ENCODE results near the gene CCDC39. TPM values are rescaled to one million over a fixed set of nuclear protein-coding genes. Genes with fewer than 3 reads are reported as not detected.

CCDC39 gene
- total RNA-seq, 1 donor from 2014 or later, result 0.24 TPM

DNA sequence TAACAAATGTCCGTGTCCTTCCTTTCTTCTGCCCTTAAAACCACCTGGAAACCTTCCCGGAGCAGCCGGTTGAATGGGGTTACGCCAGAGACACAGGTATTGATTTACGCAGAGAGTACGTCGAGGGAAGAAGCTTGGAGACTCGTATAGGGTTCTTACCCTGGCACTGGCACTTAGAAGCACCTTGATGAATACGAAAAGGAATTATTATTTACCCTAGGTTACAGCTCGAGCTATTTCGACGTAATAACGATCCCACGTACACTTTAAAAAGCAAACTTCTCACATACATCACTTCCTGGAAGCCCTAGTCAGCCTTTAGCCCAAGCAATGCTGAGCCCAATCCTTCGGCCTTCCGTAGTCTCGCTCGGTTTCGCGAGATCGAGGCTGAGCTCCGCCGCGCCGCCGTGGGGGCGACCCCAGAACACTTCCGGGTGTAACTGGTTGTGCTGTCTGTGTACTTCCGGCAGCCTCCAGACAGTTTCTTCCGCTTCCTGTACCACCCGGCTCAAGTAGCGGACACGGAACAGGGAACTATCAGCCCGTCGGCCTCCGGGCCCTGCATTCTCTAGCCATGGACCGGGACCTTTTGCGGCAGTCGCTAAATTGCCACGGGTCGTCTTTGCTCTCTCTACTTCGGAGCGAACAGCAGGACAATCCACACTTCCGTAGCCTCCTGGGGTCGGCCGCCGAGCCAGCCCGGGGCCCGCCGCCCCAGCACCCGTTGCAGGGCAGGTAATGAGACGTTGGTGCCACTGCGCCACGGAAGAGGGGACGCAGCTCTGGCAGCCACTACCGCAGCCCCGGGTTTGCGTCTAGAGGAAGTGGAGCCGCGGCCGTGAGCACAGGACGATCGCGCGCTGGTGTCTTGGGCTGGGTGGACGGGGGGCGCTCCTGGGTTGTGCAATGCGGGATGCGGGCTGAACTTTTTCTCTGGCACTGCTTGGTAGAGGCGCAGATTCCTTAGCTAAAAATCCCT is 77.3 kb downstream of the CCDC39 start, which contains the start of gene TTC14:
TSS of gene TTC14 (plus strand) at position 476 of the 979 bp plus-strand sequence. CDS start at position 575, 99 bp downstream.
- H2AFZ ChIP-seq (replicated peaks), result peak within 1 kb of the TSS; percentile 94
- H3K27me3 Mint-ChIP-seq (ENCODE audit: insufficient read depth, low read depth), result no peaks in the 10 kb centered on the region

DNA sequence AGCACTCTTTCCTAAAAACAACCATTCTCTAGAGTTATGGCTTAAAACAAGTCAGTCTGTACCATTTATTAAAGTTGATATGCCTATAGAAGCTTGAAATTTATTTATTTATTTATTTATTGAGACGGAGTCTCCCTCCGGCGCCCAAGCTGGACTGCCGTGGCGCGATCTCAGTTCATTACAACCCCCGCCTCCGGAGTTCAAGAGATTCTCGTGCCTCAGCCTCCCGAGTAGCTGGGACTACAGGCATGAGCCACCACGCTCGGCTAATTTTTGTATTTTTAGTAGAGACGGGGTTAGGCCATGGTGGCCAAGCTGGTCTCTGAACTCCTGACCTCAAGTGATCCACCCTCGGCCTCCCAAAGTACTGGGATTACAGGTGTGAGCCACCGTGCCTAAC is 78.8 kb downstream of the CCDC39 start:
- Histone ChIP-seq H3K9ac (no peak overlapping the region), H2AFZ (replicated peaks) (no peak overlapping the region), H3K27ac (no peak overlapping the region), H3K79me2 (ENCODE audit: low read depth) (peaks cover 26% of the 10 kb centered on the region), H3K4me1 (peaks cover 9% of the 10 kb centered on the region), H4K20me1 (ENCODE audit: low read depth) (peaks cover 3% of the 10 kb centered on the region), H3K4me2 (no peak overlapping the region), H3K27me3 (peaks cover 38% of the 10 kb centered on the region), H3K9me3 (ENCODE audit: low read depth) (no peaks in the 10 kb centered on the region), H3K4me3 (no peak overlapping the region), H3K36me3 (peaks cover 24% of the 10 kb centered on the region), H3F3A (ENCODE audit: low read depth) (peaks cover 15% of the 10 kb centered on the region)
- no peak for TF ChIP-seq EZH2phosphoT487 (IDR thresholded peaks at IDR 0.05)
- TF ChIP-seq, protein P1, sequence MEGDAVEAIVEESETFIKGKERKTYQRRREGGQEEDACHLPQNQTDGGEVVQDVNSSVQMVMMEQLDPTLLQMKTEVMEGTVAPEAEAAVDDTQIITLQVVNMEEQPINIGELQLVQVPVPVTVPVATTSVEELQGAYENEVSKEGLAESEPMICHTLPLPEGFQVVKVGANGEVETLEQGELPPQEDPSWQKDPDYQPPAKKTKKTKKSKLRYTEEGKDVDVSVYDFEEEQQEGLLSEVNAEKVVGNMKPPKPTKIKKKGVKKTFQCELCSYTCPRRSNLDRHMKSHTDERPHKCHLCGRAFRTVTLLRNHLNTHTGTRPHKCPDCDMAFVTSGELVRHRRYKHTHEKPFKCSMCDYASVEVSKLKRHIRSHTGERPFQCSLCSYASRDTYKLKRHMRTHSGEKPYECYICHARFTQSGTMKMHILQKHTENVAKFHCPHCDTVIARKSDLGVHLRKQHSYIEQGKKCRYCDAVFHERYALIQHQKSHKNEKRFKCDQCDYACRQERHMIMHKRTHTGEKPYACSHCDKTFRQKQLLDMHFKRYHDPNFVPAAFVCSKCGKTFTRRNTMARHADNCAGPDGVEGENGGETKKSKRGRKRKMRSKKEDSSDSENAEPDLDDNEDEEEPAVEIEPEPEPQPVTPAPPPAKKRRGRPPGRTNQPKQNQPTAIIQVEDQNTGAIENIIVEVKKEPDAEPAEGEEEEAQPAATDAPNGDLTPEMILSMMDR (IDR thresholded peaks at IDR 0.05), result no peak
- no peak for TF ChIP-seq EZH2 (IDR thresholded peaks at IDR 0.05)
- Mint-ChIP-seq H3K27ac (no peak overlapping the region), H3K9me3 (no peaks in the 10 kb centered on the region), H3K4me3 (peak overlapping the region; percentile 98), H3K27me3 (ENCODE audit: insufficient read depth, low read depth) (no peaks in the 10 kb centered on the region), H3K36me3 (peaks cover 5% of the 10 kb centered on the region), H3K4me1 (peaks cover 9% of the 10 kb centered on the region)
- no peak for DNase-seq (ENCODE audit: low spot score)

More for the DNA sequence above, 77.3 kb downstream of the CCDC39 start, which contains the start of gene TTC14:
- peak within 1 kb of the TSS; percentile 98 for H3K4me3 Mint-ChIP-seq
- no peaks in the 10 kb centered on the region for H3K9me3 Mint-ChIP-seq
- H3K36me3 ChIP-seq, result peaks cover 37% of the 10 kb centered on the region
- H4K20me1 ChIP-seq (ENCODE audit: low read depth), result peaks cover 3% of the 10 kb centered on the region
- peaks cover 15% of the 10 kb centered on the region for H3F3A ChIP-seq (ENCODE audit: low read depth)
- TF ChIP-seq EZH2phosphoT487 (IDR thresholded peaks at IDR 0.05) (no peak), EZH2 (IDR thresholded peaks at IDR 0.05) (peak; percentile 53)
- TF ChIP-seq, protein P1 (IDR thresholded peaks at IDR 0.05), result peak; percentile 29
- H3K27ac ChIP-seq, result peak within 1 kb of the TSS; percentile 84
- DNase-seq (ENCODE audit: low spot score), result peak; percentile 86
- peak within 1 kb of the TSS; percentile 92 for H3K27ac Mint-ChIP-seq
- peaks cover 9% of the 10 kb centered on the region for H3K4me1 Mint-ChIP-seq
- H3K9me3 ChIP-seq (ENCODE audit: low read depth), result no peaks in the 10 kb centered on the region
- H3K27me3 ChIP-seq, result peaks cover 38% of the 10 kb centered on the region
- peaks cover 26% of the 10 kb centered on the region for H3K79me2 ChIP-seq (ENCODE audit: low read depth)
- H3K36me3 Mint-ChIP-seq, result peaks cover 9% of the 10 kb centered on the region
- H3K4me3 ChIP-seq, result peak within 1 kb of the TSS; percentile 93
- H3K9ac ChIP-seq, result peak within 1 kb of the TSS; percentile 71
- peaks cover 9% of the 10 kb centered on the region for H3K4me1 ChIP-seq
- H3K4me2 ChIP-seq, result peak within 1 kb of the TSS; percentile 83

DNA sequence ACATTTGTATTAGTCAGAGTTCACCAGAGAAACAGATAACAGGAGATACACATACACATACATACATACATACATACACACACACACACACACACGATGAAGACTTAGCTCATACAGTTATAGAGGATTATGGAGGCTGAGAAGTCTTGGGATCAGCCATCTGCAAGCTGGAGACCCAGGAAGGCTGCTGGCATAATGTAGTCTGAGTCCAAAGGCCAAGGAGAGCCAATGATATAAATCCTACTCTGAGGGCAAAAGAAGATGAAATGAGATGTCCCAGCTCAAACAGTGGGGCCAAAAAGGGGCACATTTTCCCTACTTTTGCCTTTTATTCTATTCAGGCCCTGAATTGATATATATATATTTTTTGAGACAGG is 83.7 kb downstream of the CCDC39 start:
- H3F3A ChIP-seq (ENCODE audit: low read depth), result no peaks in the 10 kb centered on the region
- no peaks in the 10 kb centered on the region for H3K36me3 Mint-ChIP-seq
- no peak for TF ChIP-seq EZH2phosphoT487 (IDR thresholded peaks at IDR 0.05)
- TF ChIP-seq EZH2 (IDR thresholded peaks at IDR 0.05), result no peak
- TF ChIP-seq, protein P1 (IDR thresholded peaks at IDR 0.05), result no peak

More for the DNA sequence above, 83.7 kb downstream of the CCDC39 start:
- Histone ChIP-seq H2AFZ (replicated peaks) (no peak overlapping the region), H4K20me1 (ENCODE audit: low read depth) (no peaks in the 10 kb centered on the region), H3K79me2 (ENCODE audit: low read depth) (no peaks in the 10 kb centered on the region), H3K27me3 (peaks cover 33% of the 10 kb centered on the region), H3K36me3 (no peaks in the 10 kb centered on the region), H3K4me2 (no peak overlapping the region), H3K27ac (no peak overlapping the region), H3K4me3 (no peak overlapping the region), H3K9ac (no peak overlapping the region), H3K4me1 (no peaks in the 10 kb centered on the region), H3K9me3 (ENCODE audit: low read depth) (no peaks in the 10 kb centered on the region)
- Mint-ChIP-seq H3K9me3 (no peaks in the 10 kb centered on the region), H3K4me3 (no peak overlapping the region), H3K4me1 (peaks cover 4% of the 10 kb centered on the region), H3K27ac (no peak overlapping the region), H3K27me3 (ENCODE audit: insufficient read depth, low read depth) (no peaks in the 10 kb centered on the region)
- no peak for DNase-seq (ENCODE audit: low spot score)

Data from neural progenitor cell (in vitro differentiated cells).